PFSK-1 (cell line): ENCODE data around the gene FLT3.

Experiments
- FOXP2 ChIP-seq: optimal IDR thresholded peaks from 2 replicates; pipeline ENCODE3; 2011; ENCODE audit warnings: borderline replicate concordance, control low read depth, inconsistent platforms; ENCODE audit not compliant: insufficient read depth; ENCODE audit errors: extremely low read length, extremely low read depth
- POLR2AphosphoS5 ChIP-seq: IDR thresholded peaks from 2 replicates; pipeline ENCODE4 v1.6.1; 2012; ENCODE audit warnings: low read depth, mild to moderate bottlenecking, control low read depth, low read length, moderate library complexity
- SIN3A ChIP-seq: IDR thresholded peaks from 2 replicates; pipeline ENCODE4 v1.6.1; 2012; ENCODE audit warnings: mild to moderate bottlenecking, low read length, moderate library complexity, borderline replicate concordance; ENCODE audit not compliant: insufficient read depth
- TAF1 ChIP-seq: IDR thresholded peaks from 2 replicates; pipeline ENCODE4 v1.6.1; 2012; ENCODE audit warnings: low read length, control low read depth, borderline replicate concordance; ENCODE audit not compliant: insufficient read depth
- TF ChIP-seq, protein P1 (sequence below), 2 experiments: IDR thresholded peaks; 2 replicates each; pipeline versions ENCODE4 v1.6.1 to v1.8.0; 2011 to 2012; ENCODE audit warnings: low read depth in 2 of 2, low read length in 2 of 2, control low read depth in 1 of 2, inconsistent platforms in 1 of 2, mild to moderate bottlenecking in 1 of 2, moderate library complexity in 1 of 2; ENCODE audit not compliant: insufficient read depth in 1 of 2

Gene FLT3

GRCh38 chr13:27981006-27981708, 119.2 kb downstream of the FLT3 start:
- TF ChIP-seq FOXP2 (no peak), POLR2AphosphoS5 (no peak), TAF1 (no peak), SIN3A (no peak)
- TF ChIP-seq, protein P1, sequence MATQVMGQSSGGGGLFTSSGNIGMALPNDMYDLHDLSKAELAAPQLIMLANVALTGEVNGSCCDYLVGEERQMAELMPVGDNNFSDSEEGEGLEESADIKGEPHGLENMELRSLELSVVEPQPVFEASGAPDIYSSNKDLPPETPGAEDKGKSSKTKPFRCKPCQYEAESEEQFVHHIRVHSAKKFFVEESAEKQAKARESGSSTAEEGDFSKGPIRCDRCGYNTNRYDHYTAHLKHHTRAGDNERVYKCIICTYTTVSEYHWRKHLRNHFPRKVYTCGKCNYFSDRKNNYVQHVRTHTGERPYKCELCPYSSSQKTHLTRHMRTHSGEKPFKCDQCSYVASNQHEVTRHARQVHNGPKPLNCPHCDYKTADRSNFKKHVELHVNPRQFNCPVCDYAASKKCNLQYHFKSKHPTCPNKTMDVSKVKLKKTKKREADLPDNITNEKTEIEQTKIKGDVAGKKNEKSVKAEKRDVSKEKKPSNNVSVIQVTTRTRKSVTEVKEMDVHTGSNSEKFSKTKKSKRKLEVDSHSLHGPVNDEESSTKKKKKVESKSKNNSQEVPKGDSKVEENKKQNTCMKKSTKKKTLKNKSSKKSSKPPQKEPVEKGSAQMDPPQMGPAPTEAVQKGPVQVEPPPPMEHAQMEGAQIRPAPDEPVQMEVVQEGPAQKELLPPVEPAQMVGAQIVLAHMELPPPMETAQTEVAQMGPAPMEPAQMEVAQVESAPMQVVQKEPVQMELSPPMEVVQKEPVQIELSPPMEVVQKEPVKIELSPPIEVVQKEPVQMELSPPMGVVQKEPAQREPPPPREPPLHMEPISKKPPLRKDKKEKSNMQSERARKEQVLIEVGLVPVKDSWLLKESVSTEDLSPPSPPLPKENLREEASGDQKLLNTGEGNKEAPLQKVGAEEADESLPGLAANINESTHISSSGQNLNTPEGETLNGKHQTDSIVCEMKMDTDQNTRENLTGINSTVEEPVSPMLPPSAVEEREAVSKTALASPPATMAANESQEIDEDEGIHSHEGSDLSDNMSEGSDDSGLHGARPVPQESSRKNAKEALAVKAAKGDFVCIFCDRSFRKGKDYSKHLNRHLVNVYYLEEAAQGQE (IDR thresholded peaks at IDR 0.05; ENCODE audit: insufficient read depth in 1 of 2, low read depth in 2 of 2, low read length in 2 of 2) = no peak

DNA sequence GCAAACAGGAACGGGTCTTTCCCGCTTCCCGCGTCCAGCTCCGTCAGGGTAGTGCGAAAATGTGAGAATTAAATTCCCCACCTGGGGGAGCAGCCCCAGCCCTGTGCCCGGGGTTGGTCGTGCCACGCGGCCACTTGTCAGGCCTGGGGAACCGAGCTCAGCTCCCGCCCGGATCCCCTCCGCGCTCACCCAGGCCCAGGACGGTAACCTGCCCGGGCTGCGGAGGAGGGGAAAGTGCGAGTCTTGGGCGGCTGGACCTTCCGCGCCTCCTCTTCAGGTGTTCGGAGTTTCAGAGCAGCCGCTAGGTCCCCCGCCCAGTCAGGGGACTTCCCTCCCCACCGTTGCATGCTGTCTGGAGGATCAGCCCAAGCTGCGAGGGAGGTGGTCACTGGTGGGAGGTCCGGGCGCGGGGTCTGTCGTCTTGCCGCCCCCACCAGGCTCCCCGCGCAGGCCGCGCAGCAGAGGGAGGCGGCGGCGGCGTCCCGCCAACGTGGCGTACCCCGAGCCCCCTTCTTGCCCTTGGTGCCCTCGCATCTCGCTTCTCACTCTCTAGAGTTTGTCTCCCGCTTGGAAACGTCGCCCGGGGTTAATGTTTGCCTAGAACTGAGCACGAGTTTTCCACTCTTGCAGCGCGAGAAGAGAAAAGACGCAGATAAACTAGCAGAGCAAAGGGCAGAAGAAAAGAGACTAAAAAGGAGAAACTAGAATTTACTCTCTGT, 119.9 kb downstream of the FLT3 start:
- TF ChIP-seq POLR2AphosphoS5 (no peak), SIN3A (no peak), FOXP2 (no peak), TAF1 (no peak)
- TF ChIP-seq, protein P1 (IDR thresholded peaks at IDR 0.05; ENCODE audit: insufficient read depth in 1 of 2, low read depth in 2 of 2, low read length in 2 of 2) = no peak

DNA sequence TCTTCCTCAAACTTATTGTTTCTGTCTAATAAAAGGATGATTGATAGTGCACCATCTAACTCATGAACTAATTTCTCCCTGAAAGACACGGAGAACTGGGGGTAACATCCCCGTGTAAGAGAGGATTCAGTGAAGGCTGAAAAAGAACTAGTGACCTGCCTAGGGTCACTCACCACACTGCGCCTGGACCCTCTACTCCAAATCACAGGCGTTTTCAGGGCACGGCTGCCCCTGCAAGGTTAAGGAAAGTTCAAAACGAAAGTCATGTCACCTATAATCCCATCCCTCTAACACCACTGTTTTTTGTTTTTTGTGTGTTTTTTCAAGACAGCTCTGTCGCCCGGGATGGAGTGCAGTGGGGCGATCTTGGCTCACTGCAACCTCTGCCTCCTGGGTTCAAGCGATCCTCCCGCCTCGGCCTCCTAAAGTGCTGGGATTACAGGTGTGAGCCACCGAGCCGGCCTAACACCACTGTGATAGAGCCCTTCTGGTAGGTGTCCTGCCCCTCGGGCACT, 120.6 kb downstream of the FLT3 start:
- TF ChIP-seq TAF1 (no peak), POLR2AphosphoS5 (no peak), FOXP2 (no peak), SIN3A (no peak)
- TF ChIP-seq, protein P1 (IDR thresholded peaks at IDR 0.05; ENCODE audit: insufficient read depth in 1 of 2, low read depth in 2 of 2, low read length in 2 of 2) = no peak

DNA sequence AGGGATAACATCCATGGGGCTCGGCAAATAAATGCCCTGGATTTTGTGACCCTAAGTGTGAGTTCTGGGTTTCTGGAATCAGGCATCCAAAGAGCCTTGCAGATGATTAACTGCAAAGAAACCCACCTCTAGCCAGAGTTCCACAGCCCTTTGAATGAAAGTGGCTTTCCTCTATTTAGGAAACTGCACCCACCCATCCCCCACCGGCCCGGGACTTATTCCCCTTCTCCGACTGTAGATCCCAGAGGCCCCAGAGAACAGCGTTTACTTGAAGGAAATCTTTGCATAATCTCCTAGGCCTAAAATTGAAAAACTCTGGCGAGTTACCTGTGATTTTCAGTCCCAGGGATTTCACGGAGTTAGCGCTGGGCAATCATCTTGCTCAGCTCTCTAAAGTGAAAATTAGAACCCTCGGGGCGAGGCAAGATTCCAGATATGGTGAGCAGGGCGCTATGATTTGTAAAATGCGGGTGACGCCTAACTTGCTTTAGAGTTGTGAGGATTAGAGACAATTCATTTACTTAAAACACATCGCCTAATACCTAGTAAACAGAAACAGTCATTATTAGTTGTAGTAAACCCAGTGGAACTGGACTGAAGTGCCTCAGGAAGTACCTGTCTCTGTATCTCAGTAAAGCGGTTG, 121.3 kb downstream of the FLT3 start:
- TF ChIP-seq TAF1 (no peak), FOXP2 (no peak), SIN3A (no peak), POLR2AphosphoS5 (no peak)
- TF ChIP-seq, protein P1 (IDR thresholded peaks at IDR 0.05; ENCODE audit: insufficient read depth in 1 of 2, low read depth in 2 of 2, low read length in 2 of 2) = no peak
